ENCODE data around the gene SLC17A4. TPM values are rescaled to one million over a fixed set of nuclear protein-coding genes. Genes with fewer than 3 reads are reported as not detected.

Gene SLC17A4
- total and polyA plus RNA-seq, 10 of the 15 experiments (the other 5 are each of a cell fraction or from before 2014, with no cell fraction given) = not detected

DNA sequence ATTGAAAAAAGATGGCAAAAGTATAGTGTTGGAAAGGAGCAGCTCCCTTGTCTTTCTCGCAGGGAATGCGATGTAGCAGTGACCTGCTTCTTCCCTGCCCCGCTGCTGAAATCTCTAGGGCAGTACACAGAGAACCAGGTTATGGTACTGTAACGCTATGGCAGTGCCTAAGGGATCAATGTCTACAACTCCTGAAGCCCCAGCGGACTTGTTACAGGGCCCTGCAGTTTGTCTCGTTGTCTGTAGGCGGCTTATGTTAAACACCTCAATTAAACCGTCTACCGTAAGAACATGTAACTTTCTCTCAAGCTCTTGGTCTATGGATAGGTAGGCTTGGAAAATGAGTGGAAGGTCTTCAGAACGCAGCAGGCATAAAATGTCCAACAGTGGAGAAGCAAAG lies 44.8 kb upstream of the SLC17A4 start:
- in situ Hi-C loops (cut with MboI) (loop anchor here (10.0 kb wide), 1 partner anchor 485 kb away; no protein-coding TSS in a partner anchor), intact Hi-C loops (cut with micrococcal nuclease; ENCODE audit: unreplicated experiment) (no loop called here)
- ATAC-seq (no peak), DNase-seq (ENCODE audit: low read depth, low spot score) (no peak), FAIRE-seq (no peak)
- POLR2A ChIA-PET = no interaction called here
- CTCF ChIA-PET = interaction anchor here (1.9 kb wide), 1 partner anchor 8 kb away, joined by 11 read pairs; no protein-coding TSS in a partner anchor
- H4K20me1 ChIP-seq (ENCODE audit: control insufficient read depth, insufficient read depth) = no peaks in the 10 kb centered on the region
- H3K4me1 ChIP-seq (ENCODE audit: control insufficient read depth, insufficient read depth, low read length) = no peaks in the 10 kb centered on the region
- no TSS peak for BruUV-seq (replicated peaks)
- H3K4me2 ChIP-seq (ENCODE audit: control insufficient read depth, insufficient read depth) = no peak overlapping the region
- no peak overlapping the region for H3K9ac ChIP-seq (ENCODE audit: control insufficient read depth, insufficient read depth, low read length)
- no peak overlapping the region for H2AFZ ChIP-seq (ENCODE audit: control insufficient read depth, low read depth, low read length)
- no peaks in the 10 kb centered on the region for H3K27me3 ChIP-seq (replicated peaks in 1 of 2; ENCODE audit: control insufficient read depth in 2 of 2, insufficient read depth in 2 of 2, low read length in 1 of 2)
- TF ChIP-seq PAX5 (IDR thresholded peaks at IDR 0.05; ENCODE audit: borderline replicate concordance, low read depth, low read length) = no peak
- no peak overlapping the region for H3K27ac ChIP-seq (ENCODE audit: control insufficient read depth, insufficient read depth)
- no peaks in the 10 kb centered on the region for H3K9me3 ChIP-seq (replicated peaks; ENCODE audit: control insufficient read depth, insufficient read depth, low read length)
- SMC1A ChIA-PET (ENCODE audit: uncharacterized antibody, unreplicated experiment) = no interaction called here
- 70% methylated on average over 10 of the region's 10 CpGs for WGBS (ENCODE audit: insufficient coverage, insufficient replicate concordance, low lambda C conversion rate, missing lambda C conversion rate)
- H3K36me3 ChIP-seq (ENCODE audit: control insufficient read depth in 2 of 2, insufficient read depth in 2 of 2, low read length in 1 of 2) = no peaks in the 10 kb centered on the region
- H3K4me3 ChIP-seq = no peak overlapping the region
- RAD21 ChIA-PET (ENCODE audit: unreplicated experiment) = no interaction called here
- H3K79me2 ChIP-seq (ENCODE audit: control insufficient read depth, insufficient read depth, low read length) = no peaks in the 10 kb centered on the region

DNA sequence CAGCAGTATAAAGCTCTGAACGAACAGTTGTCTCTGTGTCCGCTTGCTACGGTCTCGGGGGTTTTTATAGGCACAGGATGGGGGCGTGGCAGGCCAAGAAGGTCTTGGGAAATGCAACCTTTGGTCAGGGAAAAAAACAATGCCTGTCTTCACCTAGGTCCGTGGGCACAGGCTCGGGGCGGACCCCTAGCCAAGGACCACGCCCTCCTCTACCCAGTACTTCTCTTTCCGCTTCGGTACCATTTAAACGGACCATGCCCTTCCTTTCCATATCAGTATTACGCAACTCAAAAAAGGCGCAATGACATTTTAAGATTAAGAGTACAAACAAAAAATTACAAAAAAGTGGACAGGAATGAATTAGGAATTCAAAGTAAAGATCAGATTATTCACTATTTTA lies 44.3 kb upstream of the SLC17A4 start:
- no peak for FAIRE-seq
- Histone ChIP-seq H3K4me1 (ENCODE audit: control insufficient read depth, insufficient read depth, low read length) (no peaks in the 10 kb centered on the region), H2AFZ (ENCODE audit: control insufficient read depth, low read depth, low read length) (no peak overlapping the region), H3K9me3 (replicated peaks; ENCODE audit: control insufficient read depth, insufficient read depth, low read length) (no peaks in the 10 kb centered on the region), H3K9ac (ENCODE audit: control insufficient read depth, insufficient read depth, low read length) (no peak overlapping the region), H4K20me1 (ENCODE audit: control insufficient read depth, insufficient read depth) (no peaks in the 10 kb centered on the region), H3K27me3 (replicated peaks in 1 of 2; ENCODE audit: control insufficient read depth in 2 of 2, insufficient read depth in 2 of 2, low read length in 1 of 2) (no peaks in the 10 kb centered on the region), H3K27ac (ENCODE audit: control insufficient read depth, insufficient read depth) (no peak overlapping the region), H3K36me3 (ENCODE audit: control insufficient read depth in 2 of 2, insufficient read depth in 2 of 2, low read length in 1 of 2) (no peaks in the 10 kb centered on the region), H3K4me2 (ENCODE audit: control insufficient read depth, insufficient read depth) (no peak overlapping the region), H3K79me2 (ENCODE audit: control insufficient read depth, insufficient read depth, low read length) (no peaks in the 10 kb centered on the region), H3K4me3 (no peak overlapping the region)
- TF ChIP-seq SMC3 (IDR thresholded peaks at IDR 0.05; ENCODE audit: borderline replicate concordance, low read length) (no peak), SMAD5 (IDR thresholded peaks at IDR 0.05; ENCODE audit: low read depth) (no peak), PML (IDR thresholded peaks at IDR 0.05; ENCODE audit: low read length) (no peak), CHD4 (IDR thresholded peaks at IDR 0.05) (no peak)
- TF ChIP-seq, protein P1, sequence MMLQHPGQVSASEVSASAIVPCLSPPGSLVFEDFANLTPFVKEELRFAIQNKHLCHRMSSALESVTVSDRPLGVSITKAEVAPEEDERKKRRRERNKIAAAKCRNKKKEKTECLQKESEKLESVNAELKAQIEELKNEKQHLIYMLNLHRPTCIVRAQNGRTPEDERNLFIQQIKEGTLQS (IDR thresholded peaks at IDR 0.05; ENCODE audit: borderline replicate concordance, extremely low read depth, low read depth, low read length) = no peak
- ATAC-seq = no peak
- POLR2A ChIA-PET = no interaction called here
- BruUV-seq (replicated peaks) = no TSS peak
- CTCF ChIA-PET = interaction anchor here (1.9 kb wide), 1 partner anchor 8 kb away, joined by 11 read pairs; no protein-coding TSS in a partner anchor
- in situ Hi-C loops (cut with MboI) = loop anchor here (10.0 kb wide), 1 partner anchor 485 kb away; no protein-coding TSS in a partner anchor
- SMC1A ChIA-PET (ENCODE audit: uncharacterized antibody, unreplicated experiment) = no interaction called here
- 35% methylated on average over 14 of the region's 14 CpGs for WGBS (ENCODE audit: insufficient coverage, insufficient replicate concordance, low lambda C conversion rate, missing lambda C conversion rate)
- no peak for DNase-seq (ENCODE audit: low read depth, low spot score)
- RAD21 ChIA-PET (ENCODE audit: unreplicated experiment) = no interaction called here
- intact Hi-C loops (cut with micrococcal nuclease; ENCODE audit: unreplicated experiment) = no loop called here

Measured in GM12878 (cell line).